GM12878 (cell line): ENCODE results near the gene CCDC78. TPM values are rescaled to one million over a fixed set of nuclear protein-coding genes. Genes with fewer than 3 reads are reported as not detected.

Experiments used
- ATAC-seq: fragments of 200-7000 bp; cut with Tn5 transposase; 3 replicates; pipeline ENCODE4 v1.9.1; 2020; ENCODE audit warnings: mild to moderate bottlenecking, moderate library complexity
- BruUV-seq: library from RNA; stranded (reverse); fragments of 400-500 nt; replicated peaks from 2 replicates; lab custom pipeline; 2021; lab: Mats Ljungman, UMichigan
- CTCF ChIA-PET: fragments of 300-600 bp; sonication (Branson Sonifier 250); formaldehyde crosslinking; extraction: SDS; loops from one replicate; lab custom pipeline; 2021; ENCODE audit warnings: inconsistent platforms; lab: Yijun Ruan, JAX
- POLR2A ChIA-PET: fragments of 350-600 bp; formaldehyde crosslinking; extraction: SDS; loops from one replicate; lab custom pipeline; 2021; ENCODE audit warnings: inconsistent platforms; lab: Charles Lee
- RAD21 ChIA-PET: fragments of 300-600 bp; sonication (Branson Sonifier 250); formaldehyde crosslinking; loops from one replicate; lab custom pipeline; 2023; ENCODE audit warnings: antibody characterized with exemption; ENCODE audit not compliant: unreplicated experiment; lab: Charles Lee
- SMC1A ChIA-PET: fragments of 300-600 bp; sonication (Branson Sonifier 250); formaldehyde crosslinking; loops from one replicate; lab custom pipeline; 2023; ENCODE audit not compliant: unreplicated experiment, uncharacterized antibody; lab: Charles Lee
- DNase-seq: peaks from one replicate; pipeline ENCODE4 v3.0.0-alpha.2; 2011; ENCODE audit warnings: low read depth, low spot score
- FAIRE-seq: peaks from 3 replicates; lab custom pipeline; 2011; peaks lifted over from hg19 to GRCh38; lab: Jason Lieb, UNC
- H2AFZ ChIP-seq: 2 replicates; pipeline ENCODE4 v1.6.0; 2011; ENCODE audit warnings: low read depth, low read length, control low read depth; ENCODE audit not compliant: control insufficient read depth
- H3K27ac ChIP-seq: 2 replicates; pipeline ENCODE4 v1.5.1; 2011; ENCODE audit warnings: control low read depth; ENCODE audit not compliant: control insufficient read depth, insufficient read depth
- H3K27me3 ChIP-seq, 2 experiments: replicated peaks in 1 of 2; 2 replicates each; pipeline versions ENCODE4 v1.6.0 to v1.6.1; 2011; ENCODE audit warnings: low read length in 1 of 2; ENCODE audit not compliant: control insufficient read depth in 2 of 2, insufficient read depth in 2 of 2
- H3K36me3 ChIP-seq, 2 experiments: 2 replicates each; pipeline ENCODE4 v1.5.1; 2011; ENCODE audit warnings: low read length in 1 of 2; ENCODE audit not compliant: control insufficient read depth in 2 of 2, insufficient read depth in 2 of 2
- H3K4me1 ChIP-seq: 2 replicates; pipeline ENCODE4 v1.6.1; 2011; ENCODE audit warnings: mild to moderate bottlenecking, low read length, moderate library complexity, mixed read lengths; ENCODE audit not compliant: control insufficient read depth, insufficient read depth
- H3K4me2 ChIP-seq: 2 replicates; pipeline ENCODE4 v1.6.0; 2011; ENCODE audit warnings: control low read depth; ENCODE audit not compliant: control insufficient read depth, insufficient read depth
- H3K4me3 ChIP-seq: fragments of 200-600 bp; sonication (generic); 2 replicates; pipeline ENCODE4 v1.5.1; 2016
- H3K79me2 ChIP-seq: 2 replicates; pipeline ENCODE4 v1.6.0; 2011; ENCODE audit warnings: low read length; ENCODE audit not compliant: control insufficient read depth, insufficient read depth
- H3K9ac ChIP-seq: 2 replicates; pipeline ENCODE4 v1.8.0; 2011; ENCODE audit warnings: low read length, control low read depth, mixed read lengths; ENCODE audit not compliant: control insufficient read depth, insufficient read depth
- H3K9me3 ChIP-seq: replicated peaks from 3 replicates; pipeline ENCODE4 v1.5.1; 2011; ENCODE audit warnings: mild to moderate bottlenecking, low read length; ENCODE audit not compliant: control insufficient read depth, insufficient read depth
- H4K20me1 ChIP-seq: 2 replicates; pipeline ENCODE4 v1.6.0; 2011; ENCODE audit not compliant: control insufficient read depth, insufficient read depth
- SUZ12 ChIP-seq: fragments of 200-600 bp; sonication (generic); IDR thresholded peaks from one replicate; pipeline ENCODE4 v1.6.1; 2018; ENCODE audit warnings: antibody characterized with exemption, mild to moderate bottlenecking; ENCODE audit not compliant: unreplicated experiment
- WGBS: methylation state at CpG from one replicate; pipeline ENCODE4 v1.1.6; 2016; ENCODE audit warnings: low lambda C conversion rate; ENCODE audit not compliant: insufficient replicate concordance, insufficient coverage; ENCODE audit errors: missing lambda C conversion rate; 5-methylcytosine and 5-hydroxymethylcytosine counted together
- in situ Hi-C: fragments of 300-500 bp; cut with MboI; formaldehyde crosslinking; loops from 9 replicates; pipeline ENCODE4 v1.14.3; 2018; ENCODE audit warnings: mixed read lengths
- intact Hi-C: fragments of 100-400 bp; cut with micrococcal nuclease; formaldehyde crosslinking; loops from one replicate; pipeline ENCODE4 v1.14.2; 2022; ENCODE audit not compliant: unreplicated experiment
- polyA plus RNA-seq, 11 experiments: library from polyadenylated mRNA; depleted of rRNA in 4 of 11; unstranded in 6 of 11; stranded (reverse) in 5 of 11; fragments of >200 nt; fragmentation: Nextera tagmentation in 4 of 11; fragmentation: Illumina TruSeq in 1 of 11; extraction: Ambion mirVana in 4 of 11; extraction: Trizol in 1 of 11; gene quantifications; 1 replicate in 1 of 11; 2 replicates in 10 of 11; pipeline versions ENCODE4 v1.2.1 to v1.2.3, GENCODE V29; 2011 to 2016; ENCODE audit warnings: inconsistent platforms in 2 of 11, missing spikeins in 2 of 11, low read depth in 1 of 11
- total RNA-seq, 4 experiments: library from RNA; depleted of rRNA in 3 of 4; stranded (reverse); fragments of >200 nt in 3 of 4; fragmentation: Illumina TruSeq in 1 of 4; extraction: Trizol in 1 of 4; gene quantifications; 2 replicates each; pipeline versions ENCODE4 v1.2.1 to v1.2.3, GENCODE V29; 2013 to 2021
- TF ChIP-seq, protein P1 (sequence below): fragments of 450-650 bp; IDR thresholded peaks from 2 replicates; pipeline ENCODE4 v1.6.1; 2017; ENCODE audit warnings: mild to moderate bottlenecking
- TF ChIP-seq, protein P2 (sequence below), 3 experiments: IDR thresholded peaks in 2 of 3; conservative IDR thresholded peaks in 1 of 3; 2 replicates each; pipeline ENCODE4 v1.5.1; 2011; ENCODE audit warnings: low read depth in 3 of 3, low read length in 3 of 3, mild to moderate bottlenecking in 3 of 3, control low read depth in 2 of 3, moderate library complexity in 2 of 3, inconsistent platforms in 1 of 3, mixed read lengths in 1 of 3; ENCODE audit not compliant: control insufficient read depth in 2 of 3, insufficient read depth in 1 of 3; ENCODE audit errors: extremely low read depth in 1 of 3
- TF ChIP-seq, protein P3 (sequence below): fragments of 450-650 bp; IDR thresholded peaks from 2 replicates; pipeline ENCODE4 v1.6.1; 2017; ENCODE audit warnings: borderline replicate concordance

The CCDC78 gene
- total and polyA plus RNA-seq, 10 of the 15 experiments (the other 5 are each of a cell fraction or from before 2014, with no cell fraction given) = 0.10 to 26.2 (median 5.4) TPM

DNA sequence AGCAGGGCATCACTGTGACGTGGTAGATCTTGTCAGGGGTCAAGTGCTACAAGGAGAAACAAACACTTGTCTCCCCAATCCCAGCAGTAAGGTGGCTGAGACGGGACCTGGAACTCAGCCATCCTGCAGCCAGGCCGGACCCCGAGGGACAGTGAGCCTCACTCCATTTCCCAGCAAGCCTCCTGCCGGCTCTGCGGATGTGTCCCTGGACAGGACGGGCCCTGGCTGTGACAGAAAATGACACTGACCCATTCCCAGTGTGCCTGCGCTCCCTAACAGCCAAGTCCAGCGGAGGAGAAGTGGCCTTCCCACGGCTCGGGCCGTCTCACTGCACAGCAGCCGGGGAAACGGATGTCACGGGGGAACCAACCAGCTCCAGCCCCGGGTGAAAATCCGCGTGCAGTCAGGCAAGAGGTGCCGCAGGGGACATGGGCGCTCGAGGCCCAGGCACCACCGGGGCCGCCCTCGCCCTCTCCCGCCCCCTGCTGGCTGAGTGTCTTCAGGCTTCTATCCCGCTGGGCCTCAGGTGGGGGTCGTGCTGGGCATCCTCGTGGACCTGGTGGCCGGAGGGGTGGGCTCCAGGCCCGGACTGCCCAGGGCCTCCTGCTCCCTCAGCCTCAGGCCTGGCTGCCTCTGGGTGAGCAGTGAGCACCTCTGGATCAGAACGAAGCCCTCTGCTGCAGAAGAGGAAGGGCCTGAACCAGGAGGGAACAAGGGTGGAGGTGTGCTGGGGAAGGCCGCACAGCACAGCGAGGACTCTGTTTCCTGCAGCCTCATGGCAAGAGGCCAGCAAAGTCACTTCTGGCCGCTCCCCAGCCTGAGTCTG lies 7.4 kb upstream of the CCDC78 start (continued):
- TF ChIP-seq, protein P1, sequence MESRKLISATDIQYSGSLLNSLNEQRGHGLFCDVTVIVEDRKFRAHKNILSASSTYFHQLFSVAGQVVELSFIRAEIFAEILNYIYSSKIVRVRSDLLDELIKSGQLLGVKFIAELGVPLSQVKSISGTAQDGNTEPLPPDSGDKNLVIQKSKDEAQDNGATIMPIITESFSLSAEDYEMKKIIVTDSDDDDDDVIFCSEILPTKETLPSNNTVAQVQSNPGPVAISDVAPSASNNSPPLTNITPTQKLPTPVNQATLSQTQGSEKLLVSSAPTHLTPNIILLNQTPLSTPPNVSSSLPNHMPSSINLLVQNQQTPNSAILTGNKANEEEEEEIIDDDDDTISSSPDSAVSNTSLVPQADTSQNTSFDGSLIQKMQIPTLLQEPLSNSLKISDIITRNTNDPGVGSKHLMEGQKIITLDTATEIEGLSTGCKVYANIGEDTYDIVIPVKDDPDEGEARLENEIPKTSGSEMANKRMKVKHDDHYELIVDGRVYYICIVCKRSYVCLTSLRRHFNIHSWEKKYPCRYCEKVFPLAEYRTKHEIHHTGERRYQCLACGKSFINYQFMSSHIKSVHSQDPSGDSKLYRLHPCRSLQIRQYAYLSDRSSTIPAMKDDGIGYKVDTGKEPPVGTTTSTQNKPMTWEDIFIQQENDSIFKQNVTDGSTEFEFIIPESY = 0 out of 2 replicates have a peak, but pooled peaks have one; percentile 52
- TF ChIP-seq, all 136 proteins: peak for 2

DNA sequence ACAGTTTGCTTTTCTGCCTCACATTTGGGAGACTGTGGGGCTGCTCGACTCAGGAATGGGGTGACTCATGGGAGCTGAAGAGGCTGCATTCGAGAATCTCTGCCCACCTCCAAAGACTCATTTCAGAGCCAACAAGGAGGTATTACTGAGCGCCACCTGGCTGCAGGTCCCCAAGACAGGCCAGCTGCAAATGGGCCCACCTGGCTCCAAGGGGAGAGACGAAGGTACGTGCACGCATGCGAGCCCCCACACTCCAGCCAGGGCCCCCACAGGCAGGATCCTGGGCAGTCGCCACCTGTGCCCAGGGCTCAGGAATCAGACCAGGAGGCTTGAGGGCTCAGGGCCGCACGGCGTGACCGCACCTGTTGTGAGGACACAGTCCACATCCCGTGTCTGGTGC lies 6.7 kb upstream of the CCDC78 start:
- ChIA-PET POLR2A (no interaction called here), CTCF (interaction anchor here (1.3 kb wide), 1 partner anchor 13 kb away, joined by 4 read pairs; the partner anchor contains the start of gene ANTKMT), RAD21 (no interaction called here), SMC1A (interaction anchor here (1.2 kb wide), 1 partner anchor 17 kb away, joined by 3 read pairs; no protein-coding TSS in a partner anchor)
- DNase-seq = no peak
- BruUV-seq = no TSS peak
- no peak for FAIRE-seq
- H2AFZ ChIP-seq = no peak overlapping the region
- peaks cover 37% of the 10 kb centered on the region for H3K4me1 ChIP-seq
- 84% methylated on average over 13 of the region's 13 CpGs for WGBS
- H3K79me2 ChIP-seq = peaks cover 2% of the 10 kb centered on the region
- H3K9ac ChIP-seq = no peak overlapping the region
- no peak overlapping the region for H3K27ac ChIP-seq
- TF ChIP-seq, protein P2, sequence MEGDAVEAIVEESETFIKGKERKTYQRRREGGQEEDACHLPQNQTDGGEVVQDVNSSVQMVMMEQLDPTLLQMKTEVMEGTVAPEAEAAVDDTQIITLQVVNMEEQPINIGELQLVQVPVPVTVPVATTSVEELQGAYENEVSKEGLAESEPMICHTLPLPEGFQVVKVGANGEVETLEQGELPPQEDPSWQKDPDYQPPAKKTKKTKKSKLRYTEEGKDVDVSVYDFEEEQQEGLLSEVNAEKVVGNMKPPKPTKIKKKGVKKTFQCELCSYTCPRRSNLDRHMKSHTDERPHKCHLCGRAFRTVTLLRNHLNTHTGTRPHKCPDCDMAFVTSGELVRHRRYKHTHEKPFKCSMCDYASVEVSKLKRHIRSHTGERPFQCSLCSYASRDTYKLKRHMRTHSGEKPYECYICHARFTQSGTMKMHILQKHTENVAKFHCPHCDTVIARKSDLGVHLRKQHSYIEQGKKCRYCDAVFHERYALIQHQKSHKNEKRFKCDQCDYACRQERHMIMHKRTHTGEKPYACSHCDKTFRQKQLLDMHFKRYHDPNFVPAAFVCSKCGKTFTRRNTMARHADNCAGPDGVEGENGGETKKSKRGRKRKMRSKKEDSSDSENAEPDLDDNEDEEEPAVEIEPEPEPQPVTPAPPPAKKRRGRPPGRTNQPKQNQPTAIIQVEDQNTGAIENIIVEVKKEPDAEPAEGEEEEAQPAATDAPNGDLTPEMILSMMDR (IDR thresholded peaks at IDR 0.05 in 2 of 3, conservative IDR thresholded peaks at IDR 0.05 in 1 of 3; ENCODE audit: control insufficient read depth in 2 of 3, extremely low read depth in 1 of 3, insufficient read depth in 1 of 3, low read depth in 3 of 3, low read length in 3 of 3) = peak in 2 of 3 experiments; percentile 8 to 20; a peak in 1 of 6 replicates
- no peak for TF ChIP-seq SUZ12
- TF ChIP-seq, protein P3, sequence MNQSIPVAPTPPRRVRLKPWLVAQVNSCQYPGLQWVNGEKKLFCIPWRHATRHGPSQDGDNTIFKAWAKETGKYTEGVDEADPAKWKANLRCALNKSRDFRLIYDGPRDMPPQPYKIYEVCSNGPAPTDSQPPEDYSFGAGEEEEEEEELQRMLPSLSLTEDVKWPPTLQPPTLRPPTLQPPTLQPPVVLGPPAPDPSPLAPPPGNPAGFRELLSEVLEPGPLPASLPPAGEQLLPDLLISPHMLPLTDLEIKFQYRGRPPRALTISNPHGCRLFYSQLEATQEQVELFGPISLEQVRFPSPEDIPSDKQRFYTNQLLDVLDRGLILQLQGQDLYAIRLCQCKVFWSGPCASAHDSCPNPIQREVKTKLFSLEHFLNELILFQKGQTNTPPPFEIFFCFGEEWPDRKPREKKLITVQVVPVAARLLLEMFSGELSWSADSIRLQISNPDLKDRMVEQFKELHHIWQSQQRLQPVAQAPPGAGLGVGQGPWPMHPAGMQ = no peak
- H3K4me2 ChIP-seq = no peak overlapping the region
- no peaks in the 10 kb centered on the region for H3K27me3 ChIP-seq
- no peaks in the 10 kb centered on the region for H4K20me1 ChIP-seq
- intact Hi-C loops (no loop called here), in situ Hi-C loops (no loop called here)
- H3K4me3 ChIP-seq = no peak overlapping the region
- H3K36me3 ChIP-seq = peaks cover 7 to 9% of the 10 kb centered on the region in 2 experiments; a peak in 3 of 4 replicates
- H3K9me3 ChIP-seq = no peaks in the 10 kb centered on the region
- ATAC-seq = no peak
